Activated naive CD4-positive, alpha-beta T cell treated with anti-CD3 and anti-CD28 coated beads, Interleukin-2, amount 50 U/mL, for 24 hours (primary cell): ENCODE data around the gene PHGDH.
"Not testable (repeated sequence)": the region's sequence is repeated elsewhere in the genome, so short reads cannot be mapped to it uniquely, and the experiment has no call there.

Source experiments
- H3K27ac Mint-ChIP-seq: one replicate; pipeline ENCODE4 v1.8.0; 2021; ENCODE audit warnings: mild to moderate bottlenecking, mixed read lengths
- H3K27me3 Mint-ChIP-seq: one replicate; pipeline ENCODE4 v1.8.0; 2021; ENCODE audit warnings: mixed read lengths
- H3K36me3 Mint-ChIP-seq: one replicate; pipeline ENCODE4 v1.8.0; 2021; ENCODE audit warnings: mixed read lengths
- H3K4me1 Mint-ChIP-seq: one replicate; pipeline ENCODE4 v1.8.0; 2021; ENCODE audit warnings: mixed read lengths
- H3K4me3 Mint-ChIP-seq: one replicate; pipeline ENCODE4 v1.8.0; 2021; ENCODE audit warnings: mild to moderate bottlenecking, mixed read lengths
- H3K9me3 Mint-ChIP-seq: one replicate; pipeline ENCODE4 v1.8.0; 2021; ENCODE audit warnings: mixed read lengths

PHGDH gene

GRCh38 chr1:119781434-119782210 lies 69.9 kb downstream of the PHGDH start:
- H3K36me3 Mint-ChIP-seq = no peaks in the 10 kb centered on the region
- no peaks in the 10 kb centered on the region for H3K4me1 Mint-ChIP-seq
- H3K4me3 Mint-ChIP-seq = no peak overlapping the region
- H3K27me3 Mint-ChIP-seq = peaks cover under 1% of the 10 kb centered on the region
- no peaks in the 10 kb centered on the region for H3K9me3 Mint-ChIP-seq
- no peak overlapping the region for H3K27ac Mint-ChIP-seq

- Mint-ChIP-seq H3K9me3 (no peaks in the 10 kb centered on the region), H3K36me3 (no peaks in the 10 kb centered on the region), H3K4me3 (no peak overlapping the region), H3K4me1 (no peaks in the 10 kb centered on the region), H3K27me3 (no peaks in the 10 kb centered on the region), H3K27ac (no peak overlapping the region)
These were observed 71.0 kb downstream of the PHGDH start for GRCh38 chr1:119782631-119783325.

GRCh38 chr1:119783354-119784185 lies 71.8 kb downstream of the PHGDH start:
- no peaks in the 10 kb centered on the region for H3K36me3 Mint-ChIP-seq
- H3K9me3 Mint-ChIP-seq = no peaks in the 10 kb centered on the region
- H3K4me3 Mint-ChIP-seq = no peak overlapping the region
- H3K27me3 Mint-ChIP-seq = no peaks in the 10 kb centered on the region
- no peaks in the 10 kb centered on the region for H3K4me1 Mint-ChIP-seq
- H3K27ac Mint-ChIP-seq = no peak overlapping the region

GRCh38 chr1:119784191-119784781 lies 72.6 kb downstream of the PHGDH start:
- Mint-ChIP-seq H3K9me3 (no peaks in the 10 kb centered on the region), H3K27ac (no peak overlapping the region), H3K4me3 (no peak overlapping the region), H3K4me1 (no peaks in the 10 kb centered on the region), H3K27me3 (no peaks in the 10 kb centered on the region), H3K36me3 (no peaks in the 10 kb centered on the region)

- not testable (repeated sequence) for H3K27me3 Mint-ChIP-seq, H3K36me3 Mint-ChIP-seq, H3K9me3 Mint-ChIP-seq, H3K4me3 Mint-ChIP-seq, H3K27ac Mint-ChIP-seq, H3K4me1 Mint-ChIP-seq
These were observed 74.3 kb downstream of the PHGDH start for GRCh38 chr1:119786046-119786445.

- H3K4me3 Mint-ChIP-seq, H3K36me3 Mint-ChIP-seq, H3K27me3 Mint-ChIP-seq, H3K9me3 Mint-ChIP-seq, H3K27ac Mint-ChIP-seq, H3K4me1 Mint-ChIP-seq: not testable (repeated sequence)
These were observed 74.8 kb downstream of the PHGDH start for GRCh38 chr1:119786473-119787050.

GRCh38 chr1:119787776-119788175 lies 76.0 kb downstream of the PHGDH start:
- H3K36me3 Mint-ChIP-seq = no peaks in the 10 kb centered on the region
- no peak overlapping the region for H3K27ac Mint-ChIP-seq
- no peaks in the 10 kb centered on the region for H3K4me1 Mint-ChIP-seq
- H3K27me3 Mint-ChIP-seq = peaks cover 3% of the 10 kb centered on the region
- no peak overlapping the region for H3K4me3 Mint-ChIP-seq
- H3K9me3 Mint-ChIP-seq = no peaks in the 10 kb centered on the region

- Mint-ChIP-seq H3K9me3 (no peaks in the 10 kb centered on the region), H3K36me3 (no peaks in the 10 kb centered on the region), H3K4me1 (no peaks in the 10 kb centered on the region), H3K27me3 (peaks cover 5% of the 10 kb centered on the region), H3K4me3 (no peak overlapping the region), H3K27ac (no peak overlapping the region)
These were observed 78.9 kb downstream of the PHGDH start for GRCh38 chr1:119790451-119791198.

GRCh38 chr1:119791377-119791776 lies 79.6 kb downstream of the PHGDH start:
- H3K36me3 Mint-ChIP-seq = no peaks in the 10 kb centered on the region
- H3K4me3 Mint-ChIP-seq = no peak overlapping the region
- no peaks in the 10 kb centered on the region for H3K9me3 Mint-ChIP-seq
- H3K27me3 Mint-ChIP-seq = peaks cover 5% of the 10 kb centered on the region
- H3K27ac Mint-ChIP-seq = no peak overlapping the region
- no peaks in the 10 kb centered on the region for H3K4me1 Mint-ChIP-seq
